ENCODE data around the gene RASAL3.

GRCh38 chr19:15417699-15418098 lies 46.6 kb downstream of the RASAL3 start:
- TF ChIP-seq CTCF (IDR thresholded peaks at IDR 0.05; ENCODE audit: insufficient read depth, low read depth, low read length) (no peak), EZH2 (IDR thresholded peaks at IDR 0.05; ENCODE audit: insufficient read depth, low read length) (no peak)
